Stomach smooth muscle (tissue), 2 donors: ENCODE results near the gene THAP5.

ENCODE experiments used
- H3K27ac ChIP-seq: one replicate; pipeline ENCODE4 v1.7.0; 2013; ENCODE audit warnings: mild to moderate bottlenecking, low read length, inconsistent platforms
- H3K27me3 ChIP-seq, 2 donors: one replicate each; pipeline ENCODE4 v1.7.0; 2013; ENCODE audit warnings: low read length in 2 of 2; ENCODE audit not compliant: insufficient read depth in 2 of 2, control insufficient read depth in 1 of 2
- H3K36me3 ChIP-seq, 2 donors: one replicate each; pipeline ENCODE4 v1.7.0; 2013; ENCODE audit warnings: low read length in 2 of 2; ENCODE audit not compliant: control insufficient read depth in 2 of 2, insufficient read depth in 2 of 2
- H3K4me1 ChIP-seq: one replicate; pipeline ENCODE4 v1.7.0; 2013; ENCODE audit warnings: low read length; ENCODE audit not compliant: control insufficient read depth, insufficient read depth
- H3K4me3 ChIP-seq, 2 donors: one replicate each; pipeline ENCODE4 v1.7.0; 2013; ENCODE audit warnings: low read length in 2 of 2
- H3K9ac ChIP-seq, 2 donors: one replicate each; pipeline ENCODE4 v1.7.0; 2013; ENCODE audit warnings: low read length in 2 of 2, mild to moderate bottlenecking in 1 of 2
- H3K9me3 ChIP-seq, 2 donors: one replicate each; pipeline ENCODE4 v1.7.0; 2013; ENCODE audit warnings: low read length in 2 of 2; ENCODE audit not compliant: control insufficient read depth in 2 of 2
- donor health status: healthy.
- donor health status: Pancreatic carcinoma.

Gene THAP5

DNA sequence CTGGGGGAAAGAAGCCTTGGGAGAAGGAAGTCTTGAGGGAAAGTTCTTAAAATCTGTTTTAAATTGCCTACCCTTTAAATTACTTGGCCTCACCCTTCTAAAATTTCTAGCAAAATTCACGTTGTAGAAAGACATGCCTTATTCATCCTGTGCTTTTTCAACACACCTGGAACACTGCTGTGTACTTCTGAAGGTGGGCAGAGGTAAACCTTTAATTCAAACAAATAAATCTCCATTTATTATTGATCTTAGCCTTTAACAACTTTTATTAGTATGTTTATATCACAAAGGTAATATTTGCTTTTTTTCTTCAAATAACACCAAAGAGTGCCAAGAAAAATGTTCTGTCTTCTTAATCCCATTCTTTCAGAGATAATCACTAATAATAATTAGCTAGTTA, 30.9 kb upstream of the THAP5 start:
- Histone ChIP-seq H3K4me3 (no peak overlapping the region), H3K9me3 (no peaks in the 10 kb centered on the region), H3K36me3 (no peaks in the 10 kb centered on the region), H3K4me1 (no peaks in the 10 kb centered on the region), H3K27me3 (peaks cover 0 to 4% of the 10 kb centered on the region in 2 donors), H3K27ac (no peak overlapping the region), H3K9ac (no peak overlapping the region)

DNA sequence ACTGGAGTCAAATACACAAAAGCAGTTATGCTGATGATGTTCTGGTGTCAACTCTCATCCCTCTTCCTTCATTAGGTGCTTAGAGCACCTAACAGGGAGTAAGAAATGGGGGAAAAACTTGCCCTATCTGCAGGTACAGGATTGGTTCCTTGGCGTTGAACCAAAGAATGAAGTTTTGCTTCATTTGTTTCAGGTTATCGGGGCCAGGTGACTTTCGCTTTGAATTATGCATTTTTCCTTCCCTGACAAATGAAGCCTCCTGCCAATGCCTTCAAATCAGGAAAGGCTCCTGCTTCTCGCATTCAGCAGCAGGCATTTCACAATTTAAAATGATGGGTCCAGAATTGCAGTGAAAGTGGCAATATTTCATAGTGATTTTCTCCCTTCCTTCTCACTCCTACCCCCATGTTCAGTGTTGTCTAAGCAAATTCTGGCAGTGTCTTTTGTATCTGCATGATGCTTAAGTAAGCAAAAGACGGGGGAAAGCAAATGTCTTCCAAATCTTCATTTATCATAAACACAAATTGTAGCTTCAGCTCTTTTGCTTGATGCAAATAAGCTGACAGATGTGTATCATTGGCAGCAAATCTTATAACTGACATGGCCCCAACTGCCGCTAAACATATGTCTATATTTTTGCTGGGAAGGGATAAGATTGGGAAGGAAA, 29.5 kb upstream of the THAP5 start:
- Histone ChIP-seq H3K27ac (no peak overlapping the region), H3K4me3 (no peak overlapping the region), H3K9me3 (no peaks in the 10 kb centered on the region), H3K4me1 (no peaks in the 10 kb centered on the region), H3K36me3 (no peaks in the 10 kb centered on the region), H3K9ac (no peak overlapping the region), H3K27me3 (peaks cover 0 to 4% of the 10 kb centered on the region in 2 donors)

DNA sequence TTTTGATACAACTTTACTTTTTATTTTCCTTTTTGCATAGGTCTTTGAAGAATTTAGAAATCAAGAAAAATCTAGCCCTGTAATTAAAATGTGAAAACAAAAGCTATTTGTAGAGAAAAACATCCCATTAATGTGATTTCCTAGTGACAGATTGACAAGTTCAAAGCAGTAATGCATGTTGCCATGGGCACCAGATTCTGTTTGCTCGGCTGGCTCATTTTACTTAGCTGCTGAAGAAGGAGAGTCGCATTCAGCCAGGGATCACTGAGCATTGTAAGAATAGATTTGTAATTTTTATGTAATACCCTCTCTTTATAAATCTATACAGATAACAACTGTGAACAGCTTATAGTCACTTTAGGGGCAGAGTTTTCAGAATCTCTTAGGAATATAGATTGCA, 28.6 kb upstream of the THAP5 start:
- Histone ChIP-seq H3K4me3 (no peak overlapping the region), H3K36me3 (no peaks in the 10 kb centered on the region), H3K9ac (no peak overlapping the region), H3K4me1 (no peaks in the 10 kb centered on the region), H3K27me3 (peaks cover 0 to 4% of the 10 kb centered on the region in 2 donors), H3K27ac (no peak overlapping the region), H3K9me3 (no peaks in the 10 kb centered on the region)

DNA sequence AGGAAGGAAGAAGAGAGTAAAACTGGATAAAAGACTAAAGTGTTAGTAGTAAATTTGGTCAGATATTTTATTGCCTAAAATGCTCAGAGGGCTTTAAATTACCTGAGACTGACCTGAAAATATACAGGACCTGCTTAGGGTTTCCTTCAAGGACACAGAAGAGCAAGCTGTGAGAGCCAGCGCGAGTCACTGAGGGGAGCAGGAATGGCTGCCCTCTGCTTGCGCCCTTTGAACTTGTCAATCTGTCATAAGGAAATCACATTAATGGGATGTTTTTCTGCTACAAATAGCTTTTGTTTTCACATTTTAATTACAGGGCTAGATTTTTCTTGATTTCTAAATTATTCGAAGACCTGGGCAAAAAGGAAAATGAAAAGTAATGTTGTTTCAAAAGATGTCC, 27.1 kb upstream of the THAP5 start:
- H3K9me3 ChIP-seq = no peaks in the 10 kb centered on the region
- no peak overlapping the region for H3K9ac ChIP-seq
- H3K27ac ChIP-seq = no peak overlapping the region
- H3K36me3 ChIP-seq = no peaks in the 10 kb centered on the region
- H3K4me1 ChIP-seq = no peaks in the 10 kb centered on the region
- H3K27me3 ChIP-seq = peaks cover 0 to 4% of the 10 kb centered on the region in 2 donors
- no peak overlapping the region for H3K4me3 ChIP-seq

DNA sequence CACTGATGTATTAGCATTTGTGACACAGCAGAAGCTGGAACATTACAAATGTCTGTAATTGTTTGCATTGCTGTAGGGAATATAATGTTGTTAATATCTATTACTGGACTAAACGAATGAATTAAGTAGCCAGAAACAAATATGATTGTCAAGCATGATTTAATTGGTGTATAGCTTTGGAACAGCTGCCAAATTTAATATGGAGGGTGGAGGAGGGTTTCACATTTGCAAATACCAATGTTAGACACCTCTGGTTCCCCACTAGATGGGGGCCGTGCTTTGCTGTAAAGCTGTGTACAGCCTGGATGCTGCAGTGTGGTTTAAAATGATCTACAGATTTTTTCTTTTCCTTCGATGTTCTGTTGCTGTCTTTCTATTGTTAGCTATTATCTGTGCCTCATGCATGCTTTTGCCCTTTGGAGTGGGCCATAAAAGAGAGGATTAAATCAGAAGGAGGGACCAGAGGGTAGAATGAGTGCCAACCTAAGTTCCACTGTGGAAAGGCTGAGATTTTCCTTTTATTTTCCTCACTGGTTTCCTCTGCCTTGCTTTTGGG, 23.2 kb upstream of the THAP5 start:
- H3K27ac ChIP-seq = no peak overlapping the region
- peaks cover 0 to 4% of the 10 kb centered on the region in 2 donors for H3K27me3 ChIP-seq
- no peaks in the 10 kb centered on the region for H3K9me3 ChIP-seq
- H3K9ac ChIP-seq = no peak overlapping the region
- H3K4me1 ChIP-seq = no peaks in the 10 kb centered on the region
- no peak overlapping the region for H3K4me3 ChIP-seq
- no peaks in the 10 kb centered on the region for H3K36me3 ChIP-seq

DNA sequence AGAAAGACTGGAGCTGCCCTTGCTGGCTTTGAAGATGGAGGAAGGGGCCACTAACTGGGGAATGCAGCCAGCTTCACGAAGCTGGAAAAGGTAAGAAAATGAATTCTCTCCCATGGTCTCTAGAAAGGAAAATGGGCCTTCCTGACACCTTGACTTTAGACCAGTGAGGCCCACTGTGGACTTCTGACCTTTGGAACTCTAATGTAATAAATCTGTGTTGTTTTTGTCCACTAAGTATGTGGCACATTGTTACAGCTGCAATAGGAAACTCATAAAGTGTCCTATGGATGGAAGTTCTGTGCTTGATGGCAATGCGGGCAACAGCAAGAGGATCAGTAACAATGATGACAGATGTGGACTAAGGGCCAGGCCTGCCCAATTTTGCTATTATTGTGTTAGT, 21.1 kb upstream of the THAP5 start:
- no peaks in the 10 kb centered on the region for H3K4me1 ChIP-seq
- H3K27me3 ChIP-seq = peaks cover 0 to under 1% of the 10 kb centered on the region in 2 donors
- no peaks in the 10 kb centered on the region for H3K9me3 ChIP-seq
- H3K9ac ChIP-seq = no peak overlapping the region
- no peaks in the 10 kb centered on the region for H3K36me3 ChIP-seq
- no peak overlapping the region for H3K27ac ChIP-seq
- H3K4me3 ChIP-seq = no peak overlapping the region

DNA sequence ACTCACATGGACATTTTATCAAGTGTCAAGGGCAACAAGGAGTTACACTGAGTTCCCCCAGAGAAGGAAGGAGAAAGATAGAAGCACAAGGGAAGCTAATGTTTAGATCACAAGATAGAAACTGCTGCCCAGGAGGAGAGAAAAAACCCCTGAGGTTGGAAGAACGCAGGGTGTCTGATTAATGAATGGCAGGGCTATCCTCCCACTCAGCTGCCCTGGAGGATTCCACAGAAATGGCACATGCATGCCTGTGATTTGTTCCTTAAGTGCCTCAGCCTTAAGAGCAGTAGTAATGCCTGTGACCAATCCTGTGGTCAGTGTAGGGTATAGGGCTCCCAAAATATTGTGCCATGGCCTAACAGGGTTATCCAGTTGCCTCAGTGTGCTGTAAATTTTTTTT, 20.4 kb upstream of the THAP5 start:
- no peak overlapping the region for H3K27ac ChIP-seq
- no peak overlapping the region for H3K9ac ChIP-seq
- no peaks in the 10 kb centered on the region for H3K4me1 ChIP-seq
- H3K27me3 ChIP-seq = no peaks in the 10 kb centered on the region
- no peak overlapping the region for H3K4me3 ChIP-seq
- no peaks in the 10 kb centered on the region for H3K9me3 ChIP-seq
- H3K36me3 ChIP-seq = no peaks in the 10 kb centered on the region

DNA sequence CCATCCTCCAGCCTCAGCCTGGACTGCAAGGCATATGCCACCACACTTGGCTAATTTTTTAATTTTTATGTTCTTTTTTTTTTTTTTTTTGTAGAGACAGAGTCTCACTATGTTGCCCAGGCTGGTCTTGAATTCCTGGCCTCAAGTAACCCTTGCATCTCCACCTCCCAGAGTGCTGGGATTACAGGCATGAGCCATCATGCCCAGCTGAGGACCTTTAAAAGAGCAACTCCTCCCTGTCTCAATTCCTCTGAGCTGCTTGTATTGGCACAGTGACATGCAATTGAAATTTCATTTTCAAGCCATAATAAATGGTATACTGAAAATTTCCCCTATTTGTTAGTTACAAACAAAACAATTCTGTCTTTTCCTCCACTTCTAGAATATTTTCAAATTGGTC, 19.7 kb upstream of the THAP5 start:
- Histone ChIP-seq H3K4me3 (no peak overlapping the region), H3K36me3 (no peaks in the 10 kb centered on the region), H3K4me1 (no peaks in the 10 kb centered on the region), H3K27me3 (no peaks in the 10 kb centered on the region), H3K9ac (no peak overlapping the region), H3K27ac (no peak overlapping the region), H3K9me3 (no peaks in the 10 kb centered on the region)

DNA sequence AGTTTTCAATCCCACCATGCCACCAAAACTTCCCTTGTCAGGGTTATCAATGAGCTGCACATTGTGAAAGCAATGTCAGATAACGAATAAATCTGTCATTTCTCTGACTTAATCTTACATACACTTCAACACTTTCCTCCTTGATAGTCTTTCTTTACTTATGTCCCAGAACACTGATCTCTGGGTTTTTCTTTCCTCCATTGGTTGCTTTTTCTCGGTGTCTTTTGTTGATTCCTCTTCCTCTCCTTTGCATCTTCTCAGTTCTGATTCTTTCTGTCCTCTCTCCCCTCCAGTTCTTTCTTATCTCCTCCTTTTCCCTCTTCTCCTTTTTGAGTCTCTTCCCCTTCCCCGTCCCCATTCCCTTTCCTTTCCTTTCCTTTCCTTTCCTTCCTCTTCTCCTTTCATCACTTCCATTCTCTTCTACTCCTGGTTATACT, 16.8 kb upstream of the THAP5 start:
- no peak overlapping the region for H3K4me3 ChIP-seq
- H3K4me1 ChIP-seq = no peaks in the 10 kb centered on the region
- H3K27me3 ChIP-seq = no peaks in the 10 kb centered on the region
- no peaks in the 10 kb centered on the region for H3K36me3 ChIP-seq
- no peaks in the 10 kb centered on the region for H3K9me3 ChIP-seq
- no peak overlapping the region for H3K9ac ChIP-seq
- no peak overlapping the region for H3K27ac ChIP-seq

DNA sequence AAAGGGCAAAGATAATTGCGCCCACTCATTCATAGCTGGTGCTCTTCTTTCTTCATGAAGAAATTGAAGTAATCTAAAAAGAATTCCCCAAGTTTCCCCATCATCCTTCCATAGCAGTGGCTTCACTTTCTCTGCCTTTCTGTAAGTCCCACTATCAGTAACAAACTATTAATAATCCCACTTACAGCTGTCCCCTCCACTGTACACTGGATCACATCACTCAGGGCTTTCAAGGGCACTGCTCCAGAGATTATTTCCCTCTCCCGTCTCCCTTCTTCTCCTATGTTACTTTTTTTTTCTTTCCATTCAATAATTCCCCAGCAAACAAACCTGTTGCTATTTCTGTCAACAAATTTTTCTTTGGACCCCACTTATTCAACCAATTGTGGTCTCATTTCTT, 16.3 kb upstream of the THAP5 start:
- H3K27me3 ChIP-seq = no peaks in the 10 kb centered on the region
- no peaks in the 10 kb centered on the region for H3K4me1 ChIP-seq
- no peak overlapping the region for H3K4me3 ChIP-seq
- no peaks in the 10 kb centered on the region for H3K9me3 ChIP-seq
- H3K9ac ChIP-seq = no peak overlapping the region
- H3K27ac ChIP-seq = no peak overlapping the region
- no peaks in the 10 kb centered on the region for H3K36me3 ChIP-seq

DNA sequence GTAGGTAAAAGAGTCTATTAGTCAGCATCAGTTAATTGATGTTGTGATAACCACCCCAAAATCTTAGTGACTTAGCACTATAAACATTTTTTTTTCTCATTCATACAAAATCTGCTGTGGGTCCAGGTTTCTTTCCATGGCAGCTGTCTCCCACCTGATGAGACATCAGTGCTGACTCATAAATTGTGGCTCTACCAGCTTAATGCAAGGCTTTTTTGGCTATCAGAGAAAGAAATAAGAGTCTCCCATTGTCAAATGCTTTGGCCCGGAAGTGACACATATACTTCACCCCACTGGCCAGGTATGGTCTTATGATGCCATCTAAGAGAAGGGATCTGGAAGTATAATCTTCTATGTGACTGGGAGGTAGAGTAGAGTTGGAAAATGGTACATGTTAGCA, 14.7 kb upstream of the THAP5 start:
- H3K4me3 ChIP-seq = no peak overlapping the region
- H3K36me3 ChIP-seq = peaks cover 3 to 5% of the 10 kb centered on the region in 2 donors
- no peak overlapping the region for H3K27ac ChIP-seq
- H3K9ac ChIP-seq = no peak overlapping the region
- no peaks in the 10 kb centered on the region for H3K4me1 ChIP-seq
- no peaks in the 10 kb centered on the region for H3K27me3 ChIP-seq
- H3K9me3 ChIP-seq = no peaks in the 10 kb centered on the region
